Glutamatergic neuron (in vitro differentiated cells): ENCODE measurements around the gene EVC2. TPM values are rescaled to one million over a fixed set of nuclear protein-coding genes. Genes with fewer than 3 reads are reported as not detected.

Source experiments
- DNase-seq: peaks from one replicate; pipeline ENCODE4 v3.0.0; 2022
- H3K27ac Mint-ChIP-seq: one replicate; pipeline ENCODE4 v1.8.0; 2020; ENCODE audit warnings: mild to moderate bottlenecking, mixed read lengths, inconsistent platforms; ENCODE audit not compliant: unreplicated experiment
- H3K27me3 Mint-ChIP-seq: one replicate; pipeline ENCODE4 v1.8.0; 2020; ENCODE audit warnings: mild to moderate bottlenecking, moderate library complexity, mixed read lengths, inconsistent platforms; ENCODE audit not compliant: unreplicated experiment
- H3K36me3 Mint-ChIP-seq: one replicate; pipeline ENCODE4 v1.8.0; 2020; ENCODE audit warnings: mild to moderate bottlenecking, mixed read lengths, inconsistent platforms; ENCODE audit not compliant: unreplicated experiment
- H3K4me1 Mint-ChIP-seq: one replicate; pipeline ENCODE4 v1.8.0; 2020; ENCODE audit warnings: mild to moderate bottlenecking, low read depth, mixed read lengths, inconsistent platforms; ENCODE audit not compliant: unreplicated experiment
- H3K4me3 Mint-ChIP-seq: one replicate; pipeline ENCODE4 v1.8.0; 2020; ENCODE audit warnings: mild to moderate bottlenecking, mixed read lengths, inconsistent platforms; ENCODE audit not compliant: unreplicated experiment
- H3K9me3 Mint-ChIP-seq: one replicate; pipeline ENCODE4 v1.8.0; 2020; ENCODE audit warnings: mild to moderate bottlenecking, moderate library complexity, mixed read lengths, inconsistent platforms; ENCODE audit not compliant: unreplicated experiment
- total RNA-seq: library from RNA; stranded (reverse); fragmentation: NEBNext Ultra II Directional; extraction: Animal tissue kit (Norgen Biotek cat#: 25700); gene quantifications from one replicate; pipeline ENCODE4 v1.2.1, GENCODE V29; 2021; ENCODE audit not compliant: unreplicated experiment
- TF ChIP-seq, protein P1 (sequence below): fragments of 200-600 bp; sonication (generic); IDR thresholded peaks from one replicate; pipeline ENCODE4 v1.5.0; 2021; ENCODE audit not compliant: partially characterized antibody, unreplicated experiment

EVC2 gene
- total RNA-seq, 1 donor from 2014 or later: 2.3 TPM

DNA sequence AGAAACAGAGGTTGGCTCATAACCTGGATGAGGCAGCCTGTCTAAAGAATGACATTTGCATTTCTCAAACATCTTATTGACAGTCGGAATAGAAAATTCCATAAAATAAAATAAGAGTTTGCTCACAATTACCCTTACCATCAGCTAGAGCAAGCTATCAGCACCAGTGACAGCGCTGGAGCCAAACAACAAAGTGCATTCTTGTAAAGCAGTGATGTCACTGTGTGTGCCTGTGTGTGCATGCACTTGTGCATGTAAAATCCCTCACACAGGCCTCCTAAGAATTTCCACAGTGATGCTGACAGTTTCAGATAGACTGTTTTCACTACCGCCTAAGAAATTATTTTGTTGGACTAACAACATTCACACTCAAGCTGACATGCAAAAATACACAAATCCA lies 77.6 kb downstream of the EVC2 start:
- no peak for DNase-seq
- H3K4me1 Mint-ChIP-seq: peaks cover 6% of the 10 kb centered on the region
- TF ChIP-seq, protein P1, sequence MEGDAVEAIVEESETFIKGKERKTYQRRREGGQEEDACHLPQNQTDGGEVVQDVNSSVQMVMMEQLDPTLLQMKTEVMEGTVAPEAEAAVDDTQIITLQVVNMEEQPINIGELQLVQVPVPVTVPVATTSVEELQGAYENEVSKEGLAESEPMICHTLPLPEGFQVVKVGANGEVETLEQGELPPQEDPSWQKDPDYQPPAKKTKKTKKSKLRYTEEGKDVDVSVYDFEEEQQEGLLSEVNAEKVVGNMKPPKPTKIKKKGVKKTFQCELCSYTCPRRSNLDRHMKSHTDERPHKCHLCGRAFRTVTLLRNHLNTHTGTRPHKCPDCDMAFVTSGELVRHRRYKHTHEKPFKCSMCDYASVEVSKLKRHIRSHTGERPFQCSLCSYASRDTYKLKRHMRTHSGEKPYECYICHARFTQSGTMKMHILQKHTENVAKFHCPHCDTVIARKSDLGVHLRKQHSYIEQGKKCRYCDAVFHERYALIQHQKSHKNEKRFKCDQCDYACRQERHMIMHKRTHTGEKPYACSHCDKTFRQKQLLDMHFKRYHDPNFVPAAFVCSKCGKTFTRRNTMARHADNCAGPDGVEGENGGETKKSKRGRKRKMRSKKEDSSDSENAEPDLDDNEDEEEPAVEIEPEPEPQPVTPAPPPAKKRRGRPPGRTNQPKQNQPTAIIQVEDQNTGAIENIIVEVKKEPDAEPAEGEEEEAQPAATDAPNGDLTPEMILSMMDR: no peak
- H3K36me3 Mint-ChIP-seq: no peaks in the 10 kb centered on the region
- H3K4me3 Mint-ChIP-seq: no peak overlapping the region
- H3K27ac Mint-ChIP-seq: no peak overlapping the region
- no peaks in the 10 kb centered on the region for H3K9me3 Mint-ChIP-seq
- no peaks in the 10 kb centered on the region for H3K27me3 Mint-ChIP-seq

DNA sequence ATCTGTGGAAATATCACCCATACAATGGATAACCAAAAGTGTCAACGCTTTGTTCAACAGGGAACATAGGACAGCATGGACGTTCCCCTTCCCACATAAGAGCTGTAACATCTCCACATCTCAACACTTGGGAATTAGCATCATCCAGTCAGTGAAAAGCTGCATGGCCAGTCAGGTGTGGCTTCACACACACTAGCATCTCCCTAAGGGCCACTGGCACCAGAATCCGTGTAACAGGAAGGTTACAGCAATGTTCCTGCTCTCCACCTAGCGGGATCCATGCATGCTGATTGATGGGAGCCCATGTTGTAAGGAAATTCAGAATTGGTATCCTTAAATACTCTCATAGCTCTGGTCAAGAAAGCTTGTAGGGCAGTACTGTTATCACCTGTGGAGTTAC lies 78.8 kb downstream of the EVC2 start:
- no peaks in the 10 kb centered on the region for H3K36me3 Mint-ChIP-seq
- DNase-seq: no peak
- no peaks in the 10 kb centered on the region for H3K27me3 Mint-ChIP-seq
- no peaks in the 10 kb centered on the region for H3K4me1 Mint-ChIP-seq
- TF ChIP-seq, protein P1: no peak
- H3K9me3 Mint-ChIP-seq: no peaks in the 10 kb centered on the region
- no peak overlapping the region for H3K27ac Mint-ChIP-seq
- no peak overlapping the region for H3K4me3 Mint-ChIP-seq

DNA sequence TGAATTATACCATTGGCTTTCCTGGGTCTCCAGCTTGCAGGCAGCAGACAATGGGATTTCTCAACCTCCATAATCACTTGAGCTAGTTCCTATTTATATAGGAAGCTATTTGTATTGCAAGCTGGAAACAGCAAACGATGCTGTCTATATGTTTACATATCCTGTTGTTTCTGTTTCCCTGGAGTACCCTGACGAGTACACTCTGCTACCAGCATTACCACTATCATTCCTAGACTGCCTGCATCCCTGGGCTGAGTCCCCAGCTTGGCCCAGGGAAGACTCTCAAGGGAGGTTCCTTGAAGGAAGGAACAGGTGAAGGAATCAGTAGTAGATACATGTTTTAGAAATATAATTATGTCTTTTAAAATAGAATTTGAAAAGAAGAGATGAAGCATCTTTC lies 81.4 kb downstream of the EVC2 start:
- no peaks in the 10 kb centered on the region for H3K4me1 Mint-ChIP-seq
- H3K4me3 Mint-ChIP-seq: no peak overlapping the region
- no peaks in the 10 kb centered on the region for H3K36me3 Mint-ChIP-seq

DNA sequence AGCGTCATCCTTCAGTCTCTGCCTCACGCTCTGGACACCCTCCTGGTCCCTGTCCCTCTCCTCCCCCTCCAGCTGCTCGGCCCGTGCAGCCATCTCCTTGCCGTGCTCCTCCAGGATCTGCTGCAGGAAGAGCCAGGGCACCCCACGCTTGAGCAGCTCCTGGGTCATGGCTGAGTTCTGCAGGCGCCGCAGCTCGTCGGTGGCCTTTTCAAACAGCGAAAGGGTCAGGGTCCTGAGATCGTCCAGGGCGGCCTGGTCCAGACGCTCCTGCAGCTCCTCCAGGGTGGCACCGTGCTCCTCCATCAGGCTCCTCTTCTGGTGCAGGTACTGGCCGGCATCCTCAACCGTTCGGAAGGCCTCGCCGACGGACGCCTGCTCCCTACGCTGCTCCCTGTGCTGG lies 85.8 kb downstream of the EVC2 start:
- no peak overlapping the region for H3K27ac Mint-ChIP-seq
- no peak for DNase-seq
- H3K4me3 Mint-ChIP-seq: no peak overlapping the region
- no peaks in the 10 kb centered on the region for H3K9me3 Mint-ChIP-seq
- H3K4me1 Mint-ChIP-seq: no peaks in the 10 kb centered on the region
- TF ChIP-seq, protein P1: no peak
- H3K27me3 Mint-ChIP-seq: no peaks in the 10 kb centered on the region
- H3K36me3 Mint-ChIP-seq: no peaks in the 10 kb centered on the region

More for the DNA sequence above, 81.4 kb downstream of the EVC2 start:
- Mint-ChIP-seq H3K9me3 (no peaks in the 10 kb centered on the region), H3K27ac (no peak overlapping the region), H3K27me3 (no peaks in the 10 kb centered on the region)
- no peak for DNase-seq
- TF ChIP-seq, protein P1: no peak

DNA sequence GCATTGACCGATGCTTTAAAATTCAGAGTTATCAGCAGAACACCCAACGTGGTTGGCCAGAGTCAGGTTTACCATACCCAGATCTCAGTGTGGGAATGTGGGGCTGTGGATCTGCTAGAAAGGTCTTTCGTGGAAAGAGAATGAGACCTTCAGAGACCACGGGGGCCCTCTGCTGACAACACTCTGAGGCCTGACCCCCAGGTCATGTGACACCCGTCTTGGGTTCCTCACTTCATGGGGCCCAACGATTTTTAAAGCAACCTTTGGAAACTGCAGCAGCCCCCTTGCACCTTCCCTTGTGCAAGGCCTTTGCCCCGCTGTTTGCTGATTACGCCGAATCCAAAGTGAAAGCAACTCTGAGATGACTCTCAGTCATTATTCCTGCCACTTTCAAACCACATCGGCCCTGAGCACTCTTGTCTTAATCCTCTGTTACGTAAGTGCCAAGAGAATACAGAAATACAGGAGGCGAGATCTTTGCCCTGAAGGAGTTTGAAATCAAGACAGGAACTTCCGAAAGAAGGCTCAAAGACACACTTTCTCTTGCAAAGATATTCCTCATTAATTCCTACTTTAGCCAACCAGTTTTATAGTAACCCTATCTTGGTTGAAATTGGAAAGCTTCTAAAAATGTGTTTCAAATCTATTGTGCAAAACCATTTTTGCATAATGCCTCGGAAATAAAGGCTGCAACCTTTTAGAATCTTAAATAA lies 88.3 kb downstream of the EVC2 start:
- Mint-ChIP-seq H3K27me3 (no peaks in the 10 kb centered on the region), H3K36me3 (no peaks in the 10 kb centered on the region), H3K4me3 (no peak overlapping the region), H3K4me1 (no peaks in the 10 kb centered on the region), H3K9me3 (no peaks in the 10 kb centered on the region), H3K27ac (no peak overlapping the region)
- TF ChIP-seq, protein P1: no peak
- DNase-seq: no peak
